Measurements from ENCODE around the gene CCDC83. TPM values are rescaled to one million over a fixed set of nuclear protein-coding genes. Genes with fewer than 3 reads are reported as not detected.

CCDC83 gene
- not detected in 2 replicates for total RNA-seq (2014; rRNA removed; shearing (Covaris generic))

DNA sequence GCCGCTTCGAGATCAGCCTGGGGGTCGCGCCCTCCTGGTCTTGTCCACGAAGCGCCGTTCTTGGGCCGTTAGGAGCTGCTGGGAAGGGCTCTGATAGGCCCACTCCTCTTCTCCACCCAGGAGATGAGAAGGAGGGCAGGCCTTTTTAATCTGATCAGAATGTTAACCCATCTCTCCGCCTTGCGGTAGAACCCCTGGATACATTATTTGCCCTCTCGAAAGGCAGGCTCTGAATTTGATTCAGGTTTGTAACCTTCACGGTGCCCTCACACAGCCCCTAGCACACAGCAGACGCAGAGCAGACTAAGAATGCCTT is at the start of gene CCDC83:
Gene CCDC83 (plus strand): TSS at position 43 of the 316 bp plus-strand sequence. CDS start 9,741 bp downstream, outside the sequence.
- peak within 1 kb of the TSS; percentile 47 for H3K4me3 ChIP-seq
- peaks cover 10% of the 10 kb centered on the region for H3K4me1 ChIP-seq (replicated peaks)
- DNase-seq (ENCODE audit: low read depth in 1 of 2, low spot score in 2 of 2) = no peak
- H3K27me3 ChIP-seq (replicated peaks) = no peaks in the 10 kb centered on the region
- H3K9me3 ChIP-seq (replicated peaks) = no peaks in the 10 kb centered on the region
- H3K27ac ChIP-seq = peak within 1 kb of the TSS; percentile 82
- no peaks in the 10 kb centered on the region for H3K36me3 ChIP-seq

DNA sequence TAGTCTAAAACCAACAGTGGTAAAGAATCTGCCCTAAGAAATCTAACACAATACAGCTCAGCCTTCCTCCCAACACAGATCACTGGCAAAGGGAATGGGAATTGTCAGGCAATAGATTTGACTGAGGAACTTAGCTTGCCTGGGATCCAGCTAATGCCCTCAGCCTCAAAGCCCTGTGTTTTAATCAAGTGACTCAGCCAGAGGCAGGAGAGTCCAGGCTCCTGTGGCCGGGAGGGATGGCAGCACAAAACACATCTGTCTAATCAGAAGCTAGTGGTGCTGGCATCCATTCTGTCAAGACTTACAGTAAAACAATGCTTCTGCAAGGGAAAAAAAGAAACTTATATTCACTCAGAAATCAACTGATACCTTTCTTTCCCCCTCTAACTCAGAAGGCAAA is 49.8 kb upstream of the CCDC83 start:
- Histone ChIP-seq H3K36me3 (no peaks in the 10 kb centered on the region), H3K27me3 (replicated peaks) (no peaks in the 10 kb centered on the region), H3K9me3 (replicated peaks) (no peaks in the 10 kb centered on the region), H3K4me3 (no peak overlapping the region), H3K27ac (no peak overlapping the region), H3K4me1 (replicated peaks) (peaks cover 6% of the 10 kb centered on the region)
- DNase-seq (ENCODE audit: low read depth in 1 of 2, low spot score in 2 of 2) = no peak

DNA sequence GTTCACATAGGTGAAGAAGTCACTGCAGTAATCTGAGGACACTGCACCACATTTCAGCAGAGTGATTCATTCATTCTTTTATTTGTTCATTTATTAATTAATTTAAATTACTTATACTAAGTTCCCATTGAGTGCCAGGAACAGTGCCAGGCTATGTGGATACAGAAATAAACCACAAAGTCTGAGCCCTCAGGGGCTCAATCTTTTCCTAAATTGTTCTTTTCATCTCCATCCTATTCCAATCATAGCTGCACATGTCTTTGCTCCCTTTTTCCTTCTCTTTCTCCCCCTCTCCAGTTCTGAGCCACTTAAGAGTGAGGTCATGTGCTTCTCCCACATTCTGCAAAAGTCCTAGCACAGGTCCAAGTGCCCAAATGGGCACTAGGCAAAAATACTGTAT is 49.2 kb upstream of the CCDC83 start:
- no peaks in the 10 kb centered on the region for H3K27me3 ChIP-seq (replicated peaks)
- H3K27ac ChIP-seq = no peak overlapping the region
- no peaks in the 10 kb centered on the region for H3K36me3 ChIP-seq
- peaks cover 10% of the 10 kb centered on the region for H3K4me1 ChIP-seq (replicated peaks)
- H3K9me3 ChIP-seq (replicated peaks) = no peaks in the 10 kb centered on the region
- H3K4me3 ChIP-seq = no peak overlapping the region
- no peak for DNase-seq (ENCODE audit: low read depth in 1 of 2, low spot score in 2 of 2)

DNA sequence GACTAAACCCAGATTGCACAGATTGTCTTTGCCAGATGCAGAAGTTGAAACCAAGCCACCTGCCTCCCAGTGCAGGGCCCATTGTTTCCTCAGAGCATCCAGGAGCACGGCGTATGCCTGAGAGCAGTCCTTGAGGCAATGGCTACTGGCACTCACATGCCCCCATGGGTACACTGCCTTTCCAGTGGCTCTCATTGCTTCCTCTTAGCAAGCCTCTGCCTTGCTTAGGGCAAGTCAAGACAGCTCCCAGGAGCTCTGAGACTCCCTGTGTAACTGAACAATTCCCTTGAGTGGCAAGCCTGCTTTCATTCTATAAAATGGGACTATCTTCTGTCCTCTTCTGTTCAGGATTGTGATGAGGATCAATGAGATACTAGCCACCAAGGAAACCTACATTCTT is 48.3 kb upstream of the CCDC83 start:
- Histone ChIP-seq H3K4me3 (no peak overlapping the region), H3K27me3 (replicated peaks) (no peaks in the 10 kb centered on the region), H3K4me1 (replicated peaks) (peaks cover 10% of the 10 kb centered on the region), H3K9me3 (replicated peaks) (no peaks in the 10 kb centered on the region), H3K36me3 (no peaks in the 10 kb centered on the region), H3K27ac (no peak overlapping the region)
- no peak for DNase-seq (ENCODE audit: low read depth in 1 of 2, low spot score in 2 of 2)

DNA sequence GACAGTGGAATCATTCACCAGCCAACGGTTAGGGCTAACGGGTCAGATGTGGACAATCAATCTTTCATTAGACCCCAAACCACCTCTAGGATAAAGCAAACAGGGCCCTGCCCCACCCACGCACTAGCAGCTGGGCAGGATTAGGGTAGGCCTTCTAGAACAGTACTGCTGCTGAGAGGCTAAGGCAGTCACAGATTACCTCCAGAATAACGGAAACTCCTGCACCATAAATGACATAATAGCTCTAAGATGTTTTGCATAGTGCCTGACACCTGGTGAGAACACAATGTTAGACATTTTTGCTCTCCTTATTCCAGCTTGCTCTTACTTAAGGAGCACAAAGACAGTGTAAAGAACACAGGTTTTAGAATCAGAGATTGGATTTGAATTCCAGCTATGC is 46.0 kb upstream of the CCDC83 start:
- Histone ChIP-seq H3K27ac (no peak overlapping the region), H3K36me3 (no peaks in the 10 kb centered on the region), H3K4me1 (replicated peaks) (peaks cover 10% of the 10 kb centered on the region), H3K9me3 (replicated peaks) (no peaks in the 10 kb centered on the region), H3K4me3 (no peak overlapping the region), H3K27me3 (replicated peaks) (no peaks in the 10 kb centered on the region)
- DNase-seq (ENCODE audit: low read depth in 1 of 2, low spot score in 2 of 2) = no peak

DNA sequence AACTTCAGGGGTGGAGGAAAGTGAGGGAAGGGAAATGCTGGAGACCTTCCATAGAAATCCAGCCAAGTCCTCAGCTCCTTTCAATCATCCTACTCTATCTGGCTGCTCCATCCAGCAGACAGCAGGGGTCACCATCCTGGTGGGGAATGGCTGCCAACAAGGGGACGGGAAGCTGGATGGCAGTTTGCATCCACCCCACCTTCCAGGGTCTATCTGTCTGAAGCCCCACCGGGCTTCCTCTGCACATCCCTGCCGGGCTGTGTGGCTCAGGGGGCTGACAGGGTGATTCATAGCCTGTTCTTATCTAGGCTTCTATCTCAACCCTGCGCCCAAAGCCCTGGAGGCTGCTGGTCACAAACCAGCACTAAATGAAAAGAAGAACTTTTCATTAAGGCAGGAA is 45.3 kb upstream of the CCDC83 start:
- no peak for DNase-seq (ENCODE audit: low read depth in 1 of 2, low spot score in 2 of 2)
- H3K27ac ChIP-seq = no peak overlapping the region
- no peak overlapping the region for H3K4me3 ChIP-seq
- no peaks in the 10 kb centered on the region for H3K27me3 ChIP-seq (replicated peaks)
- no peaks in the 10 kb centered on the region for H3K36me3 ChIP-seq
- peaks cover 10% of the 10 kb centered on the region for H3K4me1 ChIP-seq (replicated peaks)
- H3K9me3 ChIP-seq (replicated peaks) = no peaks in the 10 kb centered on the region

DNA sequence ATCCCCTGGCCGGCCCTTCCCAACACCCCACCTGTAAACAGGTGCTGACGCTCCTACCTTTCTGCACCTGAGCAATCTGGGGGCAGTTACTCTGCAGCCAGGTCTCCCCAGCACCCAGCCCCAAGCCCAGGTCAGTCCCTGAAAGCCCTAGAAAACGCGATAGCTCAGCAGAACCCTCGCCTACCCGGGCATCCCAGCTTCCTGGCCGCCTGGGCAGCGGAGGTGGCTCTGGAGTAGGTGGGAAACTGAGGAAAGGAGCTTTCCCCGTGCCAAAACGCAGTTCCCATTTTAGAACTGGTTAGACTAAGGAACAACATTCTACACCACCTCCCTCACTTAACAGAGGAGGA is 44.7 kb upstream of the CCDC83 start:
- no peak overlapping the region for H3K27ac ChIP-seq
- peak overlapping the region; percentile 48 for H3K4me3 ChIP-seq
- no peaks in the 10 kb centered on the region for H3K9me3 ChIP-seq (replicated peaks)
- no peaks in the 10 kb centered on the region for H3K36me3 ChIP-seq
- H3K4me1 ChIP-seq (replicated peaks) = peaks cover 12% of the 10 kb centered on the region
- no peak for DNase-seq (ENCODE audit: low read depth in 1 of 2, low spot score in 2 of 2)
- no peaks in the 10 kb centered on the region for H3K27me3 ChIP-seq (replicated peaks)

DNA sequence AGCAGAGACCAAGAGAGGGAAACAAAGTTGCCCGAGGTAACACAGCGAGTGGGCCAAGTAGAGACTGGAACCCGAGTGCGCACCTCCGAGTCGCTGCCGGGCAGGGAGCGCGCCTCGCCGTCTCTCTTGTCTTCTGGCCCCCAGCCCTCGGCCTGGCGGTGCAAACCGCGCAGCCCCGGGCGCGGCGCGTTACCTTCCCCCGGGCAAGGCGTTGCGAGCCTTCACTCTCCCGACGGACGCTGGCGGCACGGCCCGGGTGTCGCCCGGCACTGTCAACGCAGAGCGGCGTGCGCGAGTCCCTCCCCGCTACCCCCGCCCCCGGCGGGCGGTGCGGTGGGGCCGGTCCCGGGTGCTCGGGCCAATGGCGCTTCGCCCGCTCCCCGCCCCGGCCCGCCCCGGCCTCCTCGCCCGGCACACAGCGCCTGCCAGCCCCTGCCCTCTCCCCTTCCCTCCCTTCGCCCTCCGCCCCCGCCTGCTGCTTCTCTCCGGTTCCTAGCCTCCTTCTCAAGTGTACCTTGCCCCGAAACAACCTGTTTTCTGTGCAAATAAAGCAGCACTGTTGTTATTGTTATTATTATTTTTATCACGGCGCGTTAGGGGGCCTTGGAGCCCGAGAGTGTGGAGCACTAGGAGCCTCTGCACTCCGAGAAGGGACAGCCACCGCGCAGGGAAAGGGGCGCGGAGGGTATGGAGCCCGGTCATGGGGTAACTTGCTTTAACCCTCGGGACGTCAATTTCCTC is 44.1 kb upstream of the CCDC83 start, which contains the start of gene SYTL2:
Gene SYTL2 (minus strand): TSS at position 271 of the 741 bp plus-strand sequence. CDS start 53,416 bp downstream, outside the sequence.
- H3K4me3 ChIP-seq = peak within 1 kb of the TSS; percentile 48
- H3K36me3 ChIP-seq = no peaks in the 10 kb centered on the region
- peak; percentile 28 to 47 for DNase-seq (ENCODE audit: low read depth in 1 of 2, low spot score in 2 of 2)
- H3K4me1 ChIP-seq (replicated peaks) = peaks cover 13% of the 10 kb centered on the region
- no peaks in the 10 kb centered on the region for H3K27me3 ChIP-seq (replicated peaks)
- H3K9me3 ChIP-seq (replicated peaks) = no peaks in the 10 kb centered on the region
- H3K27ac ChIP-seq = no peak within 1 kb of the TSS

DNA sequence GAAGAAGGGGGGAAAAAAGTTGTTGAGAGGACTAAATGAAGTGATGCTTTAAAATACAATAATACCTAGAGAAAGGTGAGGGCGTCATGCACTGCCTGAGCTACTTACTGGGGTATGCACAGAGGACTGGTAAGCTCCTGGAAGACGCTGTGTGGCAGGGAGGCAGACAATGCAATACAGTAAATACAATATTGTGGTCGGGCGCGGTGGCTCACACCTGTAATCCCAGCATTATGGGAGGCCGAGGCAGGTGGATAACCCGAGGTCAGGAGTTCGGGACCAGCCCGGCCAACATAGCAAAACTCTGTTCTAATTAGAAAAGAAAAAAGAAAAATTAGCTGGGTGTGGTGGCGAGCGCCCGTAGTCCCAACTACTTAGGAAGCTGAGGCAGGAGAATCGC is 43.6 kb upstream of the CCDC83 start:
- H3K4me3 ChIP-seq = no peak overlapping the region
- DNase-seq (ENCODE audit: low read depth in 1 of 2, low spot score in 2 of 2) = no peak
- no peaks in the 10 kb centered on the region for H3K9me3 ChIP-seq (replicated peaks)
- H3K36me3 ChIP-seq = no peaks in the 10 kb centered on the region
- no peak overlapping the region for H3K27ac ChIP-seq
- H3K4me1 ChIP-seq (replicated peaks) = peaks cover 13% of the 10 kb centered on the region
- no peaks in the 10 kb centered on the region for H3K27me3 ChIP-seq (replicated peaks)

DNA sequence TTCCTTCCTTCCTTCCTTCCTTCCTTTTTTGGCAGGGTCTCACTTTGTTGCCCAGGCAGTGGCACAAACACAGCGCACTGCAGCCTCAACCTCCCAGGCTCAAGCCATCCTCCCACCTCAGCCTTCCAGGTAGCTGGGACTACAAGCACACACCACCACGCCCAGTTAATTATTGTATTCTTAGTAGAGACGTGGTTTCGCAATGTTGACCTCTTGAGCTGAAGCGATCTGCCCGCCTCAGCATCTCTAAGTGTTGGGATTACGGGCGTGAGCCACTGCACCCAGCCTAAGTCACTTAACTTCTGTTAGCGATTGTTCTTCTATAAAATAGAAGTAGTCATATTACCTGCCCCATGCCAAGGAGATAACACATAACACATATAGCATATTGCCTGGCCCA is 41.5 kb upstream of the CCDC83 start:
- peaks cover 13% of the 10 kb centered on the region for H3K4me1 ChIP-seq (replicated peaks)
- H3K4me3 ChIP-seq = no peak overlapping the region
- no peaks in the 10 kb centered on the region for H3K9me3 ChIP-seq (replicated peaks)
- H3K36me3 ChIP-seq = no peaks in the 10 kb centered on the region
- no peak overlapping the region for H3K27ac ChIP-seq
- DNase-seq (ENCODE audit: low read depth in 1 of 2, low spot score in 2 of 2) = no peak
- H3K27me3 ChIP-seq (replicated peaks) = no peaks in the 10 kb centered on the region

DNA sequence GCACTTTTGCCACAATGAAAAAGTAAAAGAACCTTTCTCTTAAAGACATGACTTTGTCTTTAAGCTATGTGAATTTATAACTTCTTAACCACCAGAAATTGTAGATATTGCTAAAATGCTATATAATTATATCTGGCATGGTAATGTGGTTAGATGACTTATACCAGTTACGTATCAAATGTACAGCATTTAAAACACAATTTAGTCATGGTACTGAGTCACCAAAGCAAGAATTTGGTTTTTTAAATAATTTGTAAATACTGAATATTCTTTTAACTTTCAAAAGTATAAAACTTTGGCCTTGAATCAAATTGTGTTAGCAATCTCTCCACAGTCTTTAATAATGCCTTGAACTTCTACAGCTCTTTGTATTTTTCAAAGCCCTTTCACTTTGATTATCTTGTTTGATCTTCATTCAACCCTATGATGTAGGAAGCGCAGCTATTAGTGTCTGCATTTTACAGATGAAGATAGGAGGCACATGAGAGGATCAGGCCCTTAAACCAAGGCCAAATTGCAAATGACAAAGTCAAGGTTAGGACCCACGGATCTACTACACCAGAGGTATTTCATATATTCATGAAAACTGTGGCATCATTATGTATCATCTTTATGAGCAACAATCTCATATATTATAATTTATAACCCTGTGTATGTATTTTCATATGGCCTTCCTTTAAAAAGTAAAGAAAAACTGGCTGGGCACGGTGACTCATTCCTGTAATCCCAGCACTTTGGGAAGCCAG is 39.8 kb upstream of the CCDC83 start:
- Histone ChIP-seq H3K4me1 (replicated peaks) (peaks cover 7% of the 10 kb centered on the region), H3K9me3 (replicated peaks) (no peaks in the 10 kb centered on the region), H3K27ac (no peak overlapping the region), H3K27me3 (replicated peaks) (no peaks in the 10 kb centered on the region), H3K4me3 (no peak overlapping the region), H3K36me3 (no peaks in the 10 kb centered on the region)
- DNase-seq (ENCODE audit: low read depth in 1 of 2, low spot score in 2 of 2) = no peak

DNA sequence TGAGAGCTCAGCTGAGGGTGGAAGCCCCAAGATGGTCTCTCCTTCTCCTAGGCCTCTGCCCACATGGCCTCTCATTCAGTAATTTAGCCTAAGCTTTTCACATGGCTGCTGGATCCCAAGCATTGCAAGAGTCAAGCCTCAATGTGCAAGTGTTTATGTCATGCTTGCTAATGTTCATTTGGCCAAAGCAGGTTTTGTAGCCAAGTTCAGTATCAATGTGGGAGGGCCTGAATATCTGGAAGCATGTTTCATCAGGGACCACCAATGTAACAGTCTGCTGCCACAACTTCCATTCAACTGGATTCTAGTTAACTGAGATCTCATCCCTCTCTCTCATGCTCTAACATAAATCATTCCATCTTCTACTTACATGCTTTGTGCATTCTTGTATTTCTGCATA is 35.7 kb upstream of the CCDC83 start:
- DNase-seq (ENCODE audit: low read depth in 1 of 2, low spot score in 2 of 2) = no peak
- no peak overlapping the region for H3K27ac ChIP-seq

DNA sequence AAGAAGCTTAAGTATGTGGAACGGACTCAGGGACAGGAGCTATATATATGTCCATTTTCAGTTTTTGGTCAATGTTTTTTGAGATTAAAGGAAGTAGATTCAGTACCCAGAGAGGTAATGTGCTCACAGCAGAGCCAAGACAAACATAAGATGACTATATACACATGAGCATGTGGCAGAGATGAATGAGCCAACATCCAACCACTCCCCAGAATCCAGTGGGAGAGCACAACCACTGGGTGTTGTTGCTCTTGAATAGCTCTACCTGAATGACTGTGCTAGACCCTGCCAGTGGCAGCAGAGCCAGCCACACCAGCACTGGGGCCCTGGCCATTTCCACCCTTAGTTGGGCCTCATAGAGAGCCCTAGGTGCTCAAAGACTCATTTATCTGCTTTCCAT is 33.5 kb upstream of the CCDC83 start:
- Histone ChIP-seq H3K27ac (no peak overlapping the region), H3K9me3 (replicated peaks) (no peaks in the 10 kb centered on the region), H3K4me3 (no peak overlapping the region), H3K27me3 (replicated peaks) (no peaks in the 10 kb centered on the region), H3K4me1 (replicated peaks) (peaks cover 17% of the 10 kb centered on the region), H3K36me3 (no peaks in the 10 kb centered on the region)
- DNase-seq (ENCODE audit: low read depth in 1 of 2, low spot score in 2 of 2) = no peak

More for the DNA sequence above, 35.7 kb upstream of the CCDC83 start:
- Histone ChIP-seq H3K27me3 (replicated peaks) (no peaks in the 10 kb centered on the region), H3K4me3 (no peak overlapping the region), H3K4me1 (replicated peaks) (peaks cover 18% of the 10 kb centered on the region), H3K9me3 (replicated peaks) (no peaks in the 10 kb centered on the region), H3K36me3 (no peaks in the 10 kb centered on the region)

DNA sequence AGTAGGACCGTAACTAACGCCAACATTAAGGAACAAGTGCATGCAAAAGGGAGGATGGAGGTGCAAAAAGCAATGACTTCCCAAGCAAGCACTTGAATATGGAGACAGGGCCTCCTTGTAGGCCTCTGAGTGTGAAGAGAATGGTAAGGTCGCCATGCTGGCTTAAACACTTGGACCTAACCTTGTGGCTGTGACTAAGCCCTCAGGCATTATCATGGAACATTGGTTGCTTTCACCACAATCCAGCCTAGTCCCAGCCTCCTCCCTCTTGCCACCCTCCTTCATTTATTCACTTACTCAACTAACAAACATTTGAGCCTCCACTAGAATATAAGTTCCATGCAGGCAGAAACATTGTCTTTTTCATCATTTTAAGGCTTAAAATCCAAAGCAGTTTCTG is 32.4 kb upstream of the CCDC83 start:
- Histone ChIP-seq H3K4me3 (no peak overlapping the region), H3K27ac (no peak overlapping the region), H3K9me3 (replicated peaks) (no peaks in the 10 kb centered on the region), H3K27me3 (replicated peaks) (no peaks in the 10 kb centered on the region), H3K4me1 (replicated peaks) (peaks cover 29% of the 10 kb centered on the region), H3K36me3 (no peaks in the 10 kb centered on the region)
- peak in 1 of 2 experiments; percentile 42 for DNase-seq (ENCODE audit: low read depth in 1 of 2, low spot score in 2 of 2)

All from SJSA1 (cell line).